Osteocyte (in vitro differentiated cells): ENCODE results near the gene LPIN2. TPM values are rescaled to one million over a fixed set of nuclear protein-coding genes. Genes with fewer than 3 reads are reported as not detected.
"Not testable (repeated sequence)": the region's sequence is repeated elsewhere in the genome, so short reads cannot be mapped to it uniquely, and the experiment has no call there.

ENCODE experiments used
- DNase-seq: peaks from one replicate; pipeline ENCODE4 v3.0.0; 2021; ENCODE audit warnings: mixed read lengths; ENCODE audit not compliant: unreplicated experiment; ENCODE audit errors: extremely low spot score
- H3K27ac Mint-ChIP-seq: one replicate; pipeline ENCODE4 v1.8.0; 2021; ENCODE audit warnings: mild to moderate bottlenecking, mixed read lengths; ENCODE audit not compliant: unreplicated experiment
- H3K27me3 Mint-ChIP-seq: one replicate; pipeline ENCODE4 v1.8.0; 2021; ENCODE audit warnings: mixed read lengths; ENCODE audit not compliant: unreplicated experiment
- H3K36me3 Mint-ChIP-seq: one replicate; pipeline ENCODE4 v1.8.0; 2021; ENCODE audit warnings: mixed read lengths; ENCODE audit not compliant: unreplicated experiment
- H3K4me1 Mint-ChIP-seq: one replicate; pipeline ENCODE4 v1.8.0; 2021; ENCODE audit warnings: mixed read lengths; ENCODE audit not compliant: unreplicated experiment
- H3K4me3 Mint-ChIP-seq: one replicate; pipeline ENCODE4 v1.8.0; 2021; ENCODE audit warnings: mild to moderate bottlenecking, moderate library complexity, mixed read lengths; ENCODE audit not compliant: unreplicated experiment
- H3K9me3 Mint-ChIP-seq: one replicate; pipeline ENCODE4 v1.8.0; 2021; ENCODE audit warnings: mixed read lengths; ENCODE audit not compliant: unreplicated experiment
- CTCF ChIP-seq: fragments of 200-600 bp; sonication (generic); IDR thresholded peaks from 2 replicates; pipeline ENCODE4 v1.5.0; 2021; ENCODE audit warnings: antibody characterized with exemption, mild to moderate bottlenecking, moderate library complexity
- total RNA-seq: library from RNA; stranded (reverse); gene quantifications from 2 replicates; pipeline ENCODE4 v1.2.1, GENCODE V29; 2021

The LPIN2 gene
- total RNA-seq, 1 donor from 2014 or later = 34.8 TPM

GRCh38 chr18:3051718-3052410, 38.9 kb upstream of the LPIN2 start:
- no peak overlapping the region for H3K27ac Mint-ChIP-seq
- H3K36me3 Mint-ChIP-seq = no peaks in the 10 kb centered on the region
- H3K4me1 Mint-ChIP-seq = no peaks in the 10 kb centered on the region
- no peak overlapping the region for H3K4me3 Mint-ChIP-seq
- DNase-seq = no peak
- peaks cover 4% of the 10 kb centered on the region for H3K27me3 Mint-ChIP-seq
- no peak for TF ChIP-seq CTCF
- H3K9me3 Mint-ChIP-seq = peaks cover 7% of the 10 kb centered on the region

GRCh38 chr18:3049897-3050454, 37.0 kb upstream of the LPIN2 start:
- not testable (repeated sequence) for H3K36me3 Mint-ChIP-seq, DNase-seq, H3K27ac Mint-ChIP-seq, H3K4me3 Mint-ChIP-seq, H3K4me1 Mint-ChIP-seq, H3K27me3 Mint-ChIP-seq, H3K9me3 Mint-ChIP-seq

- TF ChIP-seq CTCF = no peak
- H3K27ac Mint-ChIP-seq = no peak overlapping the region
- H3K36me3 Mint-ChIP-seq = no peaks in the 10 kb centered on the region
- peaks cover 7% of the 10 kb centered on the region for H3K9me3 Mint-ChIP-seq
- no peaks in the 10 kb centered on the region for H3K4me1 Mint-ChIP-seq
- H3K27me3 Mint-ChIP-seq = no peaks in the 10 kb centered on the region
- no peak for DNase-seq
- H3K4me3 Mint-ChIP-seq = no peak overlapping the region
Measured at GRCh38 chr18:3048820-3049349, 35.9 kb upstream of the LPIN2 start.

- H3K27me3 Mint-ChIP-seq = no peaks in the 10 kb centered on the region
- H3K9me3 Mint-ChIP-seq = peaks cover 2% of the 10 kb centered on the region
- DNase-seq = no peak
- no peak overlapping the region for H3K4me3 Mint-ChIP-seq
- no peaks in the 10 kb centered on the region for H3K4me1 Mint-ChIP-seq
- no peak overlapping the region for H3K27ac Mint-ChIP-seq
- TF ChIP-seq CTCF = no peak
- H3K36me3 Mint-ChIP-seq = no peaks in the 10 kb centered on the region
Measured at GRCh38 chr18:3048121-3048520, 35.2 kb upstream of the LPIN2 start.

GRCh38 chr18:3046216-3046808, 33.4 kb upstream of the LPIN2 start:
- H3K4me3 Mint-ChIP-seq = no peak overlapping the region
- peak; percentile 49 for DNase-seq
- H3K4me1 Mint-ChIP-seq = no peaks in the 10 kb centered on the region
- no peak overlapping the region for H3K27ac Mint-ChIP-seq
- TF ChIP-seq CTCF = no peak
- H3K9me3 Mint-ChIP-seq = no peaks in the 10 kb centered on the region
- H3K27me3 Mint-ChIP-seq = no peaks in the 10 kb centered on the region
- H3K36me3 Mint-ChIP-seq = no peaks in the 10 kb centered on the region
